CD4-positive, alpha-beta T cell treated with Interferon alpha-2 for 1 hour (primary cell): Measurements from ENCODE around the gene ZNF729.
"Not testable (repeated sequence)": the region's sequence is repeated elsewhere in the genome, so short reads cannot be mapped to it uniquely, and the experiment has no call there.

Experiments used
- DNase-seq, 2 donors: peaks; one replicate each; pipeline ENCODE4 v3.0.0-alpha.2; 2020 to 2022

ZNF729 gene

DNA sequence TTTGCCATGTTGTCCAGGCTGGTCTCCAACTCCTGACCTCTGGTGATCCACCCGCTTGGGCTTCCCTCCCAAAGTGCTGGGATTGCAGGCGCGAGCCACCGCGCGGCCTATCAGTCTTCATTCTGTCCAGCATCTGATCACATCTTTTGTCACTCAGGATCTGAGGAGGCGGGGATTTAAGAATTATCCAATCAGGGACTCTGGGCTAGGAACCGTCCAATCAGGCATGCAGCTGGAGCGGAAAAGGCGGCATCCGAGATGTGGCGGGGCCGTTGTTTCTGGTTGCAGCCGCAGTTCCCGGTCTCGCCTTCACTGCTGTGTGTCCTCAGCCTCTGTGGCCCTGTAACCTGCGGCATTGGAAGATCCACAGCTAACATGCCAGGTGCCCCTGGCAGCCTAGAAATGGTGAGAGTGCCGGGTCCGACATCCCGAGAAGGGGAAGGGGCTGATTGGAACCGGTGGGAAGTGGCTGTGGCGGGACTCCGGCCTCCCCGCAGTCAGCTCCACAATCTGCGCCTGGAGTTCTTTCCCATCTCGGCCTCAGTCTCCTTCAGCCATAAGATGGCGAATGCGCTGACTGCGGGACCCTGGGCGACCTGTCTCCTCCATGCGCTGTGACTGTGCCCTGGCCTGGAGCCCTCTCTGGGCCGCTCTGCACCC lies at the start of gene ZNF729:
ZNF729 (plus strand) TSS at position 291 of the 660 bp plus-strand sequence; CDS start at position 376, 85 bp downstream.
- no peak for DNase-seq

DNA sequence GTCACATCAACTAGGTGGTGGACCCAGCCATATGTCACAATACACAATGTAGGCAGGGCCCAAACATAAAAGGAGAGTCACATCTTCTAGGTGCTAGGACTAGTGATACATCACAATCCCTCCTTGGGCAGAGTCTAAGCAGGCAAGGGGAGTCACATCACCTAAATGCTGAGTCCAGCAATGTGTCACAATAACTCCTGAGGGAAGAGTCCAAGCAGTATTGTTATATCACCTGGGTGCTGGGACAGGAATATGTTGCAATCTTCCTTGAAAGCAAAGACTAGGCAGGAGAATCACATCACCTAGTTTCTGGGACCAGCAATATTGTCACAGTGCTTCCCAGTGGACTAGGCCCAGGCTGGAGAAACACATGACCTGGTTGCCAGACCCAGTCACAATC lies 29.4 kb upstream of the ZNF729 start:
- no peak for DNase-seq

GRCh38 chr19:22257381-22257780 lies 28.9 kb upstream of the ZNF729 start:
- DNase-seq, result no peak

DNA sequence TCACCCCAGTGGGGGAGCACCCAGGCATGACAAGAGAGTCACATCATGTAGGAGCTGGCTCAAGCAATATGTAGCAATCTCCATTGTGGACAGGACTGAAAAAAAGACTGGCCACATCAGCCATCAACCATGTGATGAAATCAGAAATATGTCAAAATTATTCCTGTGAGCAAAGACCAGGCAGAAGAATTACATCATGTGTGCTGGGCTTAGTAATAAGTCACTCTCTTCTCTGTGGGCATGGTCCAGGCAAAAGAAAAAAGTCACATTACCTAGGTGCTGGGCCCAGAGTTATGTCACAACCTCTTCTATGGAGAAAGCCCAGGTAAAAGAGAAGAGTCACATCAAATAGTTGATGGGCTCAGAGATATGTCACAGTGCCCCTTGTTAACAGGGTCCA lies 28.3 kb upstream of the ZNF729 start:
- no peak for DNase-seq

DNA sequence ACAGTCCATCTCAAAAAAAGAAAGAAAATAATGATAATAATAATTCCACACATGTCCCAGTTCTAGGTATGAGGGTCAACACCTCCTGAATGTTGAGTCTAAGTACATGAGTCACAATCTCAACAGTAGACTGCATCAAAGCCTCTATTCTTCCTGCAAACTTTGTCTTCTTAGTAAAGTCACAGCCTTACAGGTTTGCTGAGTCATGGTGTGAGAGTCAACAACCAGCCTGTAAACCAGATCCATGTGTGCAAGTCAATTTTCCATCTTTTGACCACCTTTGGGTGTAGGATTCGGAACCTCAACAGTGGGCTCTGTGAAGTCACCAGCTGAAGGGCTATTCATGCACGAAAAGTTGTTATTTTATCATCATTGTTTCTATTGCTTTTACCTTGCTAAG lies 25.7 kb upstream of the ZNF729 start:
- no peak for DNase-seq

- DNase-seq, result no peak
Observed at GRCh38 chr19:22261596-22261995, 24.6 kb upstream of the ZNF729 start.

GRCh38 chr19:22263121-22263520 lies 23.1 kb upstream of the ZNF729 start:
- no peak for DNase-seq

DNA sequence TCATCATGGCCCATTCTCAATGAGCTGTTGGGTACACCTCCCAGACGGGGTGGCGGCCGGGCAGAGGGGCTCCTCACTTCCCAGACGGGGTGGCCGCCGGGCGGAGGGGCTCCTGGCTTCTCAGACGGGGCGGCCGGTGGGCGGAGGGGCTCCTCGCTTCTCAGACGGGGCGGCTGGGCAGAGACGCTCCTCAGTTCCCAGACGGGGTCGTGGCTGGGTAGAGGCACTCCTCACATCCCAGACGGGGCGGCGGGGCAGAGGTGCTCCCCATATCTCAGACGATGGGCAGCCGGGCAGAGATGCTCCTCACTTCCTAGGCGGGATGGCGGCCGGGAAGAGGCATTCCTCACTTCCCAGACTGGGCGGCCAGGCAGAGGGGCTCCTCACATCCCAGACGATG lies 35.3 kb downstream of the ZNF729 start:
- not testable (repeated sequence) for DNase-seq

DNA sequence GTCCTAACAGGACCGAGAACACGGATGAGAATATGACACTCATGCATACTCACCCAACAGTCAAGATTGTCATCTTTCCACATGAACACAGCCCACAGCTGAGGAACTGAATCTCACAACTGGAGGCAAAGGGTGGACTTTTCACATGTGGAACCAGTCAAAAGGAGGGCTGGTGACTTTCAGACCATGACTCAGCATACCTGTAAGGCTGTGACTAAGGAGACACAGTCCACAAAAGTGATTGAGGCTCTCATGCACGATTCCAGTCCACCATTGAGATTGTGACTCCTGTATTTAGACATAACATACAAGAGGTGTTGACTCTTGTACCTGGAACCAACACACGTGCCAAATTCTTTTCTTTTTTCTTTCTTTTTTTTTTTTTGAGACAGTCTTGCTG lies 40.0 kb downstream of the ZNF729 start:
- no peak for DNase-seq

DNA sequence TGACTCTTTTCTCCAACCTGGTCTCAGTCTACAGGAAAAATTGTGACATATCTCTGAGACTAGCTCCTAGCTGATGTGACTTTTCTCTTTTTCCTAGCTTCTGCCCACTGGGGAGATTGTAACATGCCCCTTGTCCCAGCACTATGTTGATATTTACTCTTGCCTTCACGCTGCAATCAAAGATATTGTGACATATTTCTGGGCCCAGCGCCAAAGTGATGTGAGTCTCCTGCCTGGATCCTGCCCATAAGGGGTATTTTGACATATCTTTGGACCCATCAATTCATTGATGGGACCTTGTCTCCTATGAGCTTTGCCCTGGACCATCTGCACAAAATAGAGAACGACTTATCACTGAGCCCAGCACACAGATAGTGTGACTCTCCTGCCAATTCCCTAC lies 41.1 kb downstream of the ZNF729 start:
- no peak for DNase-seq

DNA sequence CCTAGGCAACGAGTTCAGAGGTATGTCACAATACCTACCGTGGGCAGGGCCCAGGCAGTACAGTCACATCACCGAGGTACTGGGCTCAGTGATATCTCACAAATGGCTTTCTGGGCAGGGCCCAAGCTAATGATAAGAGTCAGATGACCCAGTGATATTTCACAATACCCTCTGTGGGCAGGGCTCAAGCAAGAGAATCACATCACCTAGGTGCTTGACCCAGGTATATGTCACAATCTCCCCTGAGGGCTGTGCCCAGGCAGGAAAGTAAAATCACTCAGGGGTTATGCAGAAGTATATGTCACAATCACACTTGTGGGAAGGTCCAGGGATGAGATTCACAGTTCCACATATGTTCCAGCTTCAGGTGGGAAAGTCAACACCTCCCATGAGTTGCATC lies 45.3 kb downstream of the ZNF729 start:
- DNase-seq, result no peak

- no peak for DNase-seq
Observed at GRCh38 chr19:22332924-22333323, 46.7 kb downstream of the ZNF729 start.

DNA sequence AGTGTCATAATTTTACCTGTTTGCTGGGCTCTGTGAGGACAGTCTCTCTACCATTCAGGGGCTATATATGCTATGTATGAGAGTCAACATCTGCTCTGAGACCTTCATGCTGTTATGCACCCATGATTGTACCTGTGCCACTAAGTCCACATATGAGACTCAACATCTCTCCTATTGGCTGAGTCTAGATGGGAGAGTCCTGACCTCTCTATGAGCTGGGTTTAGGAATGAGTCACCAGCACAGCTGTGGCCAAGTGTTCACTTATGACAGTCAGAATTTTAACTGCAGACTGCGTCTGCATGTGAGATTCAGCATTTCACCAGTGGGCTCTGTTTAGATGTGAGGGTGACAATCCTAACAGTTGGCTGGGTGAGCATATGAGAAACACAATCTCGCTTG lies 49.5 kb downstream of the ZNF729 start:
- DNase-seq, result no peak

- no peak for DNase-seq
Observed at GRCh38 chr19:22354665-22355064, 68.4 kb downstream of the ZNF729 start.
